OCI-LY1 (cell line): ENCODE results near the gene ZBTB7C.

Experiments
- H2AFZ ChIP-seq: fragments of 200-600 bp; sonication (generic), shearing (Covaris generic); 2 replicates; pipeline ENCODE4 v1.6.0; 2014; ENCODE audit warnings: antibody characterized with exemption, mild to moderate bottlenecking, low read length
- H3F3A ChIP-seq: fragments of 200-600 bp; sonication (generic), shearing (Covaris generic); 2 replicates; pipeline ENCODE4 v1.6.0; 2014; ENCODE audit warnings: mild to moderate bottlenecking, antibody characterized with exemption, low read length, moderate library complexity; ENCODE audit not compliant: insufficient read depth
- H3K27ac ChIP-seq: fragments of 200-600 bp; sonication (generic); 2 replicates; pipeline ENCODE4 v1.5.1; 2014; ENCODE audit warnings: low read length, mixed run types, mild to moderate bottlenecking, low read depth; ENCODE audit not compliant: poor library complexity, severe bottlenecking
- H3K27me3 ChIP-seq: fragments of 200-600 bp; sonication (generic); 2 replicates; pipeline ENCODE4 v1.6.0; 2014; ENCODE audit warnings: antibody characterized with exemption, mild to moderate bottlenecking, low read length, moderate library complexity; ENCODE audit not compliant: insufficient read depth
- H3K36me3 ChIP-seq: fragments of 200-600 bp; sonication (generic); 2 replicates; pipeline ENCODE4 v1.6.1; 2014; ENCODE audit warnings: mild to moderate bottlenecking, antibody characterized with exemption, low read length, moderate library complexity, mixed read lengths; ENCODE audit not compliant: insufficient read depth
- H3K4me1 ChIP-seq: fragments of 200-600 bp; sonication (generic); 2 replicates; pipeline ENCODE4 v1.5.1; 2014; ENCODE audit warnings: mild to moderate bottlenecking, low read length, moderate library complexity; ENCODE audit not compliant: insufficient read depth, severe bottlenecking
- H3K4me2 ChIP-seq: fragments of 200-600 bp; sonication (generic), shearing (Covaris generic); 2 replicates; pipeline ENCODE4 v1.6.1; 2014; ENCODE audit warnings: low read length
- H3K4me3 ChIP-seq: fragments of 200-600 bp; sonication (generic); 2 replicates; pipeline ENCODE4 v1.5.1; 2014; ENCODE audit warnings: low read length, low read depth, mild to moderate bottlenecking, mixed read lengths; ENCODE audit not compliant: poor library complexity, severe bottlenecking
- H3K79me2 ChIP-seq: fragments of 200-600 bp; shearing (Covaris generic); 2 replicates; pipeline ENCODE4 v1.6.1; 2016; ENCODE audit warnings: mixed run types, low read length, mixed read lengths; ENCODE audit not compliant: insufficient read depth
- H3K9ac ChIP-seq: fragments of 200-600 bp; sonication (generic), shearing (Covaris generic); 2 replicates; pipeline ENCODE4 v1.6.1; 2014; ENCODE audit warnings: mild to moderate bottlenecking, low read length, mixed read lengths
- H3K9me2 ChIP-seq: fragments of 200-600 bp; sonication (generic), shearing (Covaris generic); 2 replicates; pipeline ENCODE4 v1.6.1; 2014; ENCODE audit warnings: low read depth, mild to moderate bottlenecking, low read length, mixed read lengths
- H3K9me3 ChIP-seq: fragments of 200-600 bp; shearing (Covaris generic); 2 replicates; pipeline ENCODE4 v1.6.1; 2014; ENCODE audit warnings: low read length, mixed read lengths
- H4K20me1 ChIP-seq: fragments of 200-600 bp; sonication (generic), shearing (Covaris generic); 2 replicates; pipeline ENCODE4 v1.6.0; 2016; ENCODE audit warnings: mild to moderate bottlenecking, low read length; ENCODE audit not compliant: insufficient read depth
- CTCF ChIP-seq: fragments of 200-600 bp; sonication (generic), shearing (Covaris generic); IDR thresholded peaks from 2 replicates; pipeline ENCODE4 v1.5.1; 2017; ENCODE audit warnings: mild to moderate bottlenecking, antibody characterized with exemption, low read length, moderate library complexity, mixed read lengths
- EZH2 ChIP-seq: fragments of 200-600 bp; sonication (generic), shearing (Covaris generic); IDR thresholded peaks from 2 replicates; pipeline ENCODE4 v1.8.0; 2017; ENCODE audit warnings: borderline replicate concordance, mixed run types, mild to moderate bottlenecking, antibody characterized with exemption, low read length, moderate library complexity, mixed read lengths

ZBTB7C gene

GRCh38 chr18:48193521-48194492 is 215.4 kb downstream of the ZBTB7C start:
- no peaks in the 10 kb centered on the region for H3K79me2 ChIP-seq
- no peaks in the 10 kb centered on the region; the same call in 1 of the 2 replicates for H3K27me3 ChIP-seq
- H4K20me1 ChIP-seq, result no peaks in the 10 kb centered on the region
- no peaks in the 10 kb centered on the region for H3K4me1 ChIP-seq
- no peaks in the 10 kb centered on the region for H3K9me3 ChIP-seq
- no peaks in the 10 kb centered on the region for H3F3A ChIP-seq
- no peak overlapping the region for H3K4me3 ChIP-seq
- no peak for TF ChIP-seq CTCF
- no peak for TF ChIP-seq EZH2
- H3K9ac ChIP-seq, result no peak overlapping the region
- no peak overlapping the region for H2AFZ ChIP-seq
- no peak overlapping the region for H3K4me2 ChIP-seq
- no peak overlapping the region for H3K27ac ChIP-seq
- H3K36me3 ChIP-seq, result no peaks in the 10 kb centered on the region
- H3K9me2 ChIP-seq, result no peaks in the 10 kb centered on the region

GRCh38 chr18:48192542-48192941 is 216.6 kb downstream of the ZBTB7C start:
- Histone ChIP-seq H3K27ac (no peak overlapping the region), H4K20me1 (no peaks in the 10 kb centered on the region), H2AFZ (no peak overlapping the region), H3K27me3 (no peaks in the 10 kb centered on the region; the same call in 1 of the 2 replicates), H3K4me2 (no peak overlapping the region), H3K9me3 (no peaks in the 10 kb centered on the region), H3K9me2 (no peaks in the 10 kb centered on the region), H3K4me3 (no peak overlapping the region), H3K4me1 (no peaks in the 10 kb centered on the region), H3K36me3 (no peaks in the 10 kb centered on the region), H3K9ac (no peak overlapping the region), H3F3A (no peaks in the 10 kb centered on the region), H3K79me2 (no peaks in the 10 kb centered on the region)
- TF ChIP-seq EZH2, result no peak
- no peak for TF ChIP-seq CTCF

- Histone ChIP-seq H3K4me3 (no peak overlapping the region), H3K79me2 (no peaks in the 10 kb centered on the region), H3K9me3 (no peaks in the 10 kb centered on the region), H3K4me2 (no peak overlapping the region), H3F3A (no peaks in the 10 kb centered on the region), H3K36me3 (no peaks in the 10 kb centered on the region), H3K27ac (no peak overlapping the region), H4K20me1 (no peaks in the 10 kb centered on the region), H2AFZ (no peak overlapping the region), H3K9ac (no peak overlapping the region), H3K27me3 (no peaks in the 10 kb centered on the region), H3K4me1 (no peaks in the 10 kb centered on the region), H3K9me2 (no peaks in the 10 kb centered on the region)
- no peak for TF ChIP-seq CTCF
- TF ChIP-seq EZH2, result no peak
These were observed 217.7 kb downstream of the ZBTB7C start for GRCh38 chr18:48191494-48191893.
